ACC112 (cell line): ENCODE results near the gene ZNF318.

Experiments
- H2AFZ ChIP-seq: fragments of 200-600 bp; sonication (generic); one replicate; pipeline ENCODE4 v1.6.0; 2017; ENCODE audit warnings: antibody characterized with exemption, low read length; ENCODE audit not compliant: unreplicated experiment
- H3K27ac ChIP-seq: fragments of 200-600 bp; sonication (generic); 2 replicates; pipeline ENCODE4 v1.5.1; 2014; ENCODE audit warnings: low read depth, mild to moderate bottlenecking, antibody characterized with exemption, low read length, moderate library complexity
- H3K27me3 ChIP-seq: fragments of 200-600 bp; sonication (generic); 2 replicates; pipeline ENCODE4 v1.6.1; 2014; ENCODE audit warnings: mild to moderate bottlenecking, antibody characterized with exemption, low read length, moderate library complexity, mixed read lengths; ENCODE audit not compliant: insufficient read depth
- H3K36me3 ChIP-seq: fragments of 200-600 bp; sonication (generic); 2 replicates; pipeline ENCODE4 v1.6.1; 2016; ENCODE audit warnings: mild to moderate bottlenecking, antibody characterized with exemption, low read length, moderate library complexity, mixed read lengths; ENCODE audit not compliant: insufficient read depth
- H3K4me1 ChIP-seq: fragments of 200-600 bp; sonication (generic); one replicate; pipeline ENCODE4 v1.6.1; 2016; ENCODE audit warnings: low read length, mixed read lengths; ENCODE audit not compliant: insufficient read depth, unreplicated experiment, control insufficient read depth
- H3K4me3 ChIP-seq: fragments of 200-600 bp; sonication (generic); 2 replicates; pipeline ENCODE4 v1.5.1; 2014; ENCODE audit warnings: mild to moderate bottlenecking, low read depth, low read length
- H3K79me2 ChIP-seq: fragments of 200-600 bp; sonication (generic); one replicate; pipeline ENCODE4 v1.6.0; 2016; ENCODE audit warnings: low read length; ENCODE audit not compliant: control insufficient read depth, unreplicated experiment, insufficient read depth

The ZNF318 gene

DNA sequence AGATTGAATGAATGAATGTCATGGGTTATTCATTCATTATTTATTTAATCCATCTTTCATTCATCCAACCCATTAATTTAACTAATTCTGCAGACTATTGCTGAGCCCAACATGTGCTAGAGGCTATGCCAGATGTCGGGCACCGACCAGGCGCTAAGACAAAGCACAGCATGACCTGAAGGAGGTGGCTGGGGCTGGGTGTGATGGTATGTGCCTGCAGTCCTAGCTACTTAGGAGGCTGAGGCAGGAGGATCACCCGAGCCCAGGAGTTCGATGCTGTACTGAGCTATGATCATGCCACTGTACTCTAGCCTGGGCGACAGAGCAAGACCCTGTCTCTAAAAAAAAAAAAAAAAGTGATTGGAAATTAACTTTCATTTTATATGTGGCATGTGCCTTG lies 77.1 kb downstream of the ZNF318 start:
- no peaks in the 10 kb centered on the region for H3K4me1 ChIP-seq
- H3K36me3 ChIP-seq: no peaks in the 10 kb centered on the region
- no peaks in the 10 kb centered on the region for H3K27me3 ChIP-seq
- H3K79me2 ChIP-seq: no peaks in the 10 kb centered on the region
- H3K4me3 ChIP-seq: no peak overlapping the region
- no peak overlapping the region for H3K27ac ChIP-seq
- no peak overlapping the region for H2AFZ ChIP-seq

DNA sequence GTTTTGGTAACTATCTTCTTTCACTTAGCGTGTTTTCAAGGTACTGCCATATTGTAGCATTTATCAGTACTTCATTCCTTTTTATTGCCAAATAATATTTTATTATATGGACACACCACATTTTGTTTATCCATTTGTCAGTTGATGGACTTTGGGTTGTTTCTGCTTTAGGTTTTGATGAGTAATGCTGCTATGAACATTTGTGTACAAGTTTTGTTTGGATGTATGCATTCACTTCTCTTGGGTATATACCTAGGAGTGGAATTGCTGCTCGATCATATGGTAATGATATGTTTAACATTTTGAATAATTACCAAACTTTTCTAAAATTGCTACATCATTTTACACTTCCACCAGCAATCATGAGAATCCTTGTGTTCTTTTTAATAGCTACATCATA lies 77.7 kb downstream of the ZNF318 start:
- H2AFZ ChIP-seq: no peak overlapping the region
- no peaks in the 10 kb centered on the region for H3K79me2 ChIP-seq
- H3K27me3 ChIP-seq: no peaks in the 10 kb centered on the region
- H3K4me1 ChIP-seq: no peaks in the 10 kb centered on the region
- H3K27ac ChIP-seq: no peak overlapping the region
- H3K4me3 ChIP-seq: no peak overlapping the region
- H3K36me3 ChIP-seq: no peaks in the 10 kb centered on the region

DNA sequence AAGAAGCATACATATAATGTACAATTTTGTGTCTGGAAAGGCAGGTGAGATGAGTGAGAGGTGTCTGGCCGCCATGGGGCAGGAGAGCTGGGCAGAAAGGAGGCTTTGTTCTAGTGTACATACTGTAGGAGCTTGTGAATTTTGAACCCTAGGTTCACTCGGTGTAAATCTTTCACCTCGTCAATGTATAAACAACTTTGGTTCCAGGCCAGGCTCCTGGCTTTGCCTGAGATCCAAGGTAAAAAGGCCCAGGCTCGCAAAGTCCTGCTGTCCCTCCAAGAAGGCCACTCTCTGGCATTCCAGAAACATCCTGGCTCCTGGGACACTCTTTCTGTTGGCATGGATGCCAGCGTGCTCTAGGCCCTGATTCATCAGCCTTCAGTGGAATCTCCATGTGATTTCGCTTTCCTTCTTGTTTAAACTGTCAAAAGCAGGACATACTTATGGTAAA lies 78.5 kb downstream of the ZNF318 start:
- H3K27me3 ChIP-seq: peaks cover 4% of the 10 kb centered on the region
- H3K36me3 ChIP-seq: no peaks in the 10 kb centered on the region
- no peak overlapping the region for H2AFZ ChIP-seq
- H3K4me1 ChIP-seq: no peaks in the 10 kb centered on the region
- H3K27ac ChIP-seq: no peak overlapping the region
- H3K4me3 ChIP-seq: no peak overlapping the region
- H3K79me2 ChIP-seq: no peaks in the 10 kb centered on the region

DNA sequence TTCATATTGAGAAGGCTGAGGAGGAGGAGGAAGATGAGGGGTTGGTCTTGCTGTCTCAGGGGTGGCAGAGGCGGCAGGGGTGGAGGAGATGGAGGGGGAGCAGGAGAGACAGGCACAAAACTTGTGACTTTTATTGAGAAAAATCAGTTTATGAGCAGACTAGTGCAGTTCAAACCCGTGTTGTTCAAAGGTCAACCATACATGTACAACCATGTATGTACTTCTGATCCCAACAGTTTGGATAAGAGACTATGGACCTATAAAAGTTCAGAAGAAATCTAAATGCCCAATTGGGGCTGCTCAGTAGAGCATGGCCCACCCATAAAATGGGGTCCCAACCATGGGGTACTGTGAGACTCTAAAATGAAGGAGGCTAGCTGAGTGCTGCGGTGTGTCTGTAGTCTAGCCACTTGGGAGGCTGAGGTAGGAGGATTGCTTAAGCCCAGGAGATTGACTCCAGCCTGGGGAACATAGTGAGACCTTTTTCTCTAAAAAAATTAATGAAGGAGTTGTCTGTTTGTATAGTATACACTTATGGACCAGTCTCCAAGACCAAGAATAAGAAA lies 79.0 kb downstream of the ZNF318 start:
- H3K4me3 ChIP-seq: no peak overlapping the region
- H3K27ac ChIP-seq: no peak overlapping the region
- no peaks in the 10 kb centered on the region for H3K36me3 ChIP-seq
- peaks cover 9% of the 10 kb centered on the region for H3K27me3 ChIP-seq
- no peaks in the 10 kb centered on the region for H3K79me2 ChIP-seq
- no peaks in the 10 kb centered on the region for H3K4me1 ChIP-seq
- H2AFZ ChIP-seq: no peak overlapping the region

DNA sequence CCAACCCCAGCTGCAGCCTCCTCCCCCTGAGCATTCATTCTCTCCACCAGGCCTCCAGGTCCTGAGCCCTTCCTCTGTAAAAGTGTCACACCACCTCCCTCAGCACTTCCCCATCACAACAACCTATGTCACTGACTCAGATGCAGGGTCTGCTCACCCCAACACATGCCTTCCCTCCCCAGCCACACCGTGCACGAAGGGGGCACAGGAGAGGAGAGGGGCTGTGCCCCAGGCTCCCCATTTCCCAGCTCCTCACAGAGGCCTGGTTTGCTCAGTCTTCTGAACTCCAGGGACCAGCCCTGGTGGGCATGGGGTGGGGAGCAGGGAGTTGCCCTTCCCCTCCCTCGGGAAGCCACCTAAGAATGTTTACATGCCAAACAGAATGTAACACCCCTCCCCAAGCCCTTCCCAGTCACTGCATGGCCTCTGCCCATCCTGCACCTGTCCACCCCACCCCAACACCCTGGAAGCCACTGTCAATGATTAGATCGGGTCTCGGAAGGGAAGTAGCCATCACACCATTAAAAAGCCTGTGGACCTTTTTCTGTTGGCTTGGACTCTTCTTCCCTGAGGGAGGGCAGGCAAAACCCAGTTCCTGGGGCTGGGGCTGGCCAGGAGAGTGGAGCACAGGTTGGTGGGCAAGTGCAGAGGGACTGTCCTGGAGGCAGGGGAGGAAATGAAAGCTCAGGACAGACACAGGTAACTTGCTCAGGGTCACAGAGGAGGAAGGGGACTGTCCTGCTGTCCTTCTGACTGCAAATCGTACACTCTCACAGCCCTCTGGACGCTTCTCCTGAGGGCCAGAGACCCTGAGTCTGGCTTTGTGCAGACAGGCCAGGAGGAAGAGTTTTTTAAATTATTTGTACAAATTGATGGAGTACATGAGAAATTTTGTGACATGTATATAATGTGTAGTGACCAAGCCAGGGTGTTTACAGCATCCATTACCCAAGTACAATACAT lies 81.4 kb downstream of the ZNF318 start:
- no peak overlapping the region for H3K27ac ChIP-seq
- H3K4me1 ChIP-seq: no peaks in the 10 kb centered on the region
- no peaks in the 10 kb centered on the region for H3K79me2 ChIP-seq
- H3K27me3 ChIP-seq: peaks cover 25% of the 10 kb centered on the region
- no peak overlapping the region for H3K4me3 ChIP-seq
- H2AFZ ChIP-seq: no peak overlapping the region
- no peaks in the 10 kb centered on the region for H3K36me3 ChIP-seq

DNA sequence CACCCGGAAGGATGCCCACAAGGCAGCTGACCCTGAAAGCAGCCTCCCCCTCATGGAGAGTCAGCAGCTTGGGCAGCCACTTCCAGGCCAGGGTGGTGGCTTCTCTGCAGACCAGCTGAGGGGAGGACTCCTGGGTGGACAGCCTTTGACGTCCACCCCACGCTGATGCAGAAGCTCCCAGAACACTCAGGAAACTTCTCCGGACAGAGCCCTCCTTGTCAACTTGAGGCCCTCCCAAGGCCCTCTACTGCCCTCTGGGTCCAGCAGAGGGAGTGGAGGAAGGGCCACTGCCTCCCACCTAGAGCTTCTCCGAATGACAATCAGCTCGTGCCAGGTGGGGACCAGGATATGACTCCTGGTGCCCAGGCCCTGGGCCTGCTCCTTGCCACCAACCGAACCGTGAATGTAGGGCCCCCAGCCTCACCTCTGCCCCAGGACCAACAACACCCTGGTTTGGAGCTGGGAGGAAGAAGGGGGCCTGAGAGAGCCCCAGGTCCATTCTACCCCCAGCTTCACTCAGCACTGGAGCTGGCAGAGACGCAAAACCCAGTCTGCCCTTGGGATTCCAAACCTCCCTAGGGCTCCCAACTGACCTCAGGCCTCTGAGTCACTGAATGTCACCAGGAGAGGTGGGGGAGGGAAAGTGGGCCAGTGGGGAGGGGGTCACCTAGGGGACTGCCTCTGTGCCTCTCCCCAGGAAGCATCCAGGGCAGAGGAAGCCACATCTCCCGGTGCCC lies 82.3 kb downstream of the ZNF318 start:
- Histone ChIP-seq H3K4me1 (no peaks in the 10 kb centered on the region), H3K27ac (no peak overlapping the region), H2AFZ (no peak overlapping the region), H3K36me3 (no peaks in the 10 kb centered on the region), H3K79me2 (no peaks in the 10 kb centered on the region), H3K4me3 (no peak overlapping the region), H3K27me3 (peaks cover 28% of the 10 kb centered on the region)

DNA sequence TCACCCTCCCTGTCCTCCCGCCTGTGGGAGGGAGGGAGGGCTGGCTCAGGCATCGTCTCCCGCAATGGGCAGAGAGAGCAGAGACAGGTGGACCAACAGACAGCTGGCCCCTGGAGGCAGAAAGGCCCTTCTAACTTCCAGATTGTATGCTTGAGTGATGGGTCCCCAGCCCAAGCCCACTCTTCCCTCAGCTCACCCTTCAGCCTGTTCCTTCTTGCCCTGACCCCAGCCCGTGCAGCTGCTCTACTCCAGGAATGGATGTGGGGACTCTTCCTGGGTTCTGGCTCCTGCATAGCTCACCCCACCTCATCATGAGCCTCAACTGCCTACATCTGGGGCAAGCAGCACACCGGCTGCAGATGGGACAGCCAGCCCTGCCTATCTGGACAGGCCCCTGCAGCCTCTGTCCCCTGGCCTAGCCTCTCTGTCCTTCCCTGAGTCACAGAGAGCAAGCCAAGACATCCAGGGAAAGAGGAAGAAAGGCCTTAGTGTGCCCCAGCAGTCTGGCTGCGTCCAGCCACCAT lies 82.9 kb downstream of the ZNF318 start:
- Histone ChIP-seq H3K79me2 (no peaks in the 10 kb centered on the region), H2AFZ (no peak overlapping the region), H3K27ac (no peak overlapping the region), H3K4me3 (no peak overlapping the region), H3K36me3 (no peaks in the 10 kb centered on the region), H3K27me3 (peaks cover 29% of the 10 kb centered on the region), H3K4me1 (no peaks in the 10 kb centered on the region)
